ENCODE data around the gene CNTN2. TPM values are rescaled to one million over a fixed set of nuclear protein-coding genes. Genes with fewer than 3 reads are reported as not detected.
A peak's percentile ranks its signal among the peaks of the same experiment; 100 is the strongest.

CNTN2 gene
- total RNA-seq, 1 donor from 2014 or later = not detected

GRCh38 chr1:205002705-205003104 lies 40.3 kb upstream of the CNTN2 start:
- Mint-ChIP-seq H3K4me1 (ENCODE audit: low read depth) (peaks cover under 1% of the 10 kb centered on the region), H3K9me3 (ENCODE audit: low read depth) (no peaks in the 10 kb centered on the region), H3K27ac (ENCODE audit: unreplicated experiment) (no peak overlapping the region), H3K27me3 (ENCODE audit: low read depth) (peaks cover 9% of the 10 kb centered on the region), H3K36me3 (ENCODE audit: low read depth) (no peaks in the 10 kb centered on the region), H3K4me3 (ENCODE audit: unreplicated experiment) (no peak overlapping the region)
- no peak for TF ChIP-seq CTCF (IDR thresholded peaks at IDR 0.05)
- DNase-seq (ENCODE audit: low spot score) = no peak

GRCh38 chr1:205003358-205004131 lies 39.5 kb upstream of the CNTN2 start:
- no peak overlapping the region for H3K4me3 Mint-ChIP-seq (ENCODE audit: unreplicated experiment)
- no peaks in the 10 kb centered on the region for H3K9me3 Mint-ChIP-seq (ENCODE audit: low read depth)
- H3K4me1 Mint-ChIP-seq (ENCODE audit: low read depth) = no peaks in the 10 kb centered on the region
- peaks cover 9% of the 10 kb centered on the region for H3K27me3 Mint-ChIP-seq (ENCODE audit: low read depth)
- H3K36me3 Mint-ChIP-seq (ENCODE audit: low read depth) = no peaks in the 10 kb centered on the region
- DNase-seq (ENCODE audit: low spot score) = peak; percentile 52
- no peak for TF ChIP-seq CTCF (IDR thresholded peaks at IDR 0.05)
- H3K27ac Mint-ChIP-seq (ENCODE audit: unreplicated experiment) = no peak overlapping the region

DNA sequence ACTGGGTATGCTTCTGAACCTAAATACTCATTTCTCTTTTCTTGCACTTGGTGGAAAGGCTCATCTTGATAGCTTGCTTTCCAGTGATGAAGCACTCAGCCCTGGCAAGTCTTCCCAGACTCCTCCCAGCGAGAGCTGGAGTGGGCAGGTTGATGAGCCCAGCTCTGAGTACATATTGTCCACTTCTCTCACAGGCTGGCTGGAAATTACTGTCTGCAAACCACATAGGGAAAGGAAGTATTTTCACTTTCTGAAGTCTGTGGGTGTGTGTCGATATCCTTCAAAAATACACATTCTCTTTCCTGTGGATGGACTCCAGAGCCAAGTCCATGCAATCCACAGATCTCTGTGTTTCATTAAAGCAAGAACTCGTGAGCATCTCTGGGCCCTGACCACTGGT lies 38.7 kb upstream of the CNTN2 start:
- Mint-ChIP-seq H3K4me1 (ENCODE audit: low read depth) (no peaks in the 10 kb centered on the region), H3K9me3 (ENCODE audit: low read depth) (no peaks in the 10 kb centered on the region), H3K36me3 (ENCODE audit: low read depth) (no peaks in the 10 kb centered on the region), H3K27ac (ENCODE audit: unreplicated experiment) (no peak overlapping the region), H3K27me3 (ENCODE audit: low read depth) (peaks cover 9% of the 10 kb centered on the region), H3K4me3 (ENCODE audit: unreplicated experiment) (no peak overlapping the region)
- DNase-seq (ENCODE audit: low spot score) = no peak
- TF ChIP-seq CTCF (IDR thresholded peaks at IDR 0.05) = no peak

DNA sequence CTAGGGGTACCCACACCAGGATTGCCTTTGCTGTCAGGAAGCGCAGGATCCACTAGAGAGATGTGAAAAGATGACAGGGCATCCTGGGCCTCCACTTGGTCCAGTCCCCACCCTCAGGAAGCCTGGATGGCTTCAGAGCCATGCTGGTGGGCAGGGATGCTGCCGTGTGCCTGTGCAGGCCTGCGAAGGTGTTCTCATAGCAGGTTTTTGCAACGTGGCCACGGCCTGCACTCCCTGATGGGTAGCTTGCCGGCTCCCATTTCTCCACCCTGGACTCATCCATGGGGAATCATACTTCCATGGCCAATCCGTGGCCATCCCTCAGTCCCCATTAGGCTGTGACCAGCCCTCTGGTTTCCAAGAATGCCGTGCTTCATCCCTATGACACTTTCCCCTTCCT lies 34.1 kb upstream of the CNTN2 start:
- Mint-ChIP-seq H3K4me3 (ENCODE audit: unreplicated experiment) (no peak overlapping the region), H3K27ac (ENCODE audit: unreplicated experiment) (no peak overlapping the region), H3K9me3 (ENCODE audit: low read depth) (no peaks in the 10 kb centered on the region), H3K4me1 (ENCODE audit: low read depth) (peaks cover 3% of the 10 kb centered on the region), H3K36me3 (ENCODE audit: low read depth) (no peaks in the 10 kb centered on the region), H3K27me3 (ENCODE audit: low read depth) (peaks cover 19% of the 10 kb centered on the region)
- peak; percentile 59 for DNase-seq (ENCODE audit: low spot score)
- no peak for TF ChIP-seq CTCF (IDR thresholded peaks at IDR 0.05)

DNA sequence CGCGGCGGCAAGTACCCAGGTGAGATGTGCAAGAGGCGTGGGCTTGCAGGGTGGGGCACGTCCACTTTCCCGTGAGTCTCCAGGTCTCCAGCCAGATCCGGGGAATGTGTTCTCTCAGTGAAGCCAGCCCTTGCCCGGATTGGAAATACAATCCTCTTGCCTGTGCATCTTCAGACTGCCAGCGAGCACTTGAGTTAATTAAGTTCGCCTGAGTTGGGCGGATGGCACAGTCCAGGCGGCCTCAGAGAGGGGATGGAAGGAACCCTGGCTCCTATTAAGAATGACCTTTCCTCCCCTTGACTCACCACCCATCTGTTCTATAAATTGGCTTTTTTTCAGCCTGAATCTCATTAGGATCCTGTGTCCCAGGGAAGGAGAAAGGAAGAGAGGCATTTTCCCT lies 33.3 kb upstream of the CNTN2 start:
- H3K9me3 Mint-ChIP-seq (ENCODE audit: low read depth) = no peaks in the 10 kb centered on the region
- no peak for TF ChIP-seq CTCF (IDR thresholded peaks at IDR 0.05)
- H3K4me3 Mint-ChIP-seq (ENCODE audit: unreplicated experiment) = no peak overlapping the region
- no peak for DNase-seq (ENCODE audit: low spot score)
- H3K27me3 Mint-ChIP-seq (ENCODE audit: low read depth) = peaks cover 19% of the 10 kb centered on the region
- H3K4me1 Mint-ChIP-seq (ENCODE audit: low read depth) = peaks cover 7% of the 10 kb centered on the region
- no peak overlapping the region for H3K27ac Mint-ChIP-seq (ENCODE audit: unreplicated experiment)
- no peaks in the 10 kb centered on the region for H3K36me3 Mint-ChIP-seq (ENCODE audit: low read depth)

Measured in chondrocyte (in vitro differentiated cells).